ENCODE measurements around the gene DLGAP1. TPM values are rescaled to one million over a fixed set of nuclear protein-coding genes. Genes with fewer than 3 reads are reported as not detected.

The DLGAP1 gene
- total and polyA plus RNA-seq, 2 of the 8 experiments (the other 6 are each of a cell fraction or from before 2014, with no cell fraction given) = 11.8 to 16.9 TPM

DNA sequence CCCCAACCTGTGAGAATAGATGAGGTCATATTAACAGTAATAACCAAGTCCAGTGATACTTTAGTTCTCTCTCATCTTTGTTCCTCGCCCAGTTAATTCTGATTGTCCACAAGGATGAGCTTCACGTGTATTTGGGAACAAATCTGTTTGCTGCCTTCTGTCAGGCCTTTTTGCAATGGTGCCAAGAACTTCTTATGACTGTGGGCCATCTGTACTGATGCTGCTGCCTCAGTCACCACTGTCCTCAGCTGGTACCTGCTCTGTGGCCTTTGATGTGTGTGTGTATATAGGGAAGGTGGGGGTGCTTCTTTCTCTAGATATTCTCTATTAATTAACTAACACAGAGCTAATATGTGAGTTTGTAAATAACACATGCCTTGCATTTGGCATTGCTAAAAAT lies 612.3 kb downstream of the DLGAP1 start:
- no peak overlapping the region for H4K8ac ChIP-seq (ENCODE audit: extremely low read depth, insufficient read depth, low read length)
- no peak overlapping the region for H3K27ac ChIP-seq (ENCODE audit: low read depth, low read length)
- no peak overlapping the region for H2BK15ac ChIP-seq (ENCODE audit: low read length)
- H3K56ac ChIP-seq (replicated peaks; ENCODE audit: insufficient read length, low read depth, low read length) = no peak overlapping the region
- H3K9me3 ChIP-seq (ENCODE audit: insufficient read depth in 2 of 2, low read depth in 1 of 2, low read length in 1 of 2) = no peaks in the 10 kb centered on the region
- H3K23me2 ChIP-seq (ENCODE audit: low read depth, low read length) = no peaks in the 10 kb centered on the region
- H3K27me3 ChIP-seq (replicated peaks in 1 of 4; ENCODE audit: control insufficient read depth in 3 of 4, extremely low read depth in 1 of 4, insufficient read depth in 3 of 4, low read length in 3 of 4) = no peaks in the 10 kb centered on the region
- no peak overlapping the region for H3K4me2 ChIP-seq (ENCODE audit: insufficient read depth in 1 of 2, low read depth in 2 of 2, low read length in 2 of 2)
- no peak overlapping the region for H2BK20ac ChIP-seq (ENCODE audit: low read length)
- WGBS, 2 experiments (ENCODE audit: extremely low coverage in 1 of 2, insufficient coverage in 1 of 2, insufficient read length in 1 of 2, insufficient replicate concordance in 2 of 2, low coverage in 1 of 2, low lambda C conversion rate in 2 of 2, missing lambda C conversion rate in 1 of 2) = 82% methylated on average over 2 of the region's 2 CpGs; no CpG with 5 or more reads in 1 of the 2 experiments
- no peaks in the 10 kb centered on the region for H4K20me1 ChIP-seq (replicated peaks in 1 of 2; ENCODE audit: control insufficient read depth in 1 of 2, insufficient read depth in 2 of 2, low read length in 2 of 2)
- no peaks in the 10 kb centered on the region for H3K79me1 ChIP-seq (ENCODE audit: low read depth, low read length)
- no peak overlapping the region for H2BK5ac ChIP-seq (ENCODE audit: low read depth, low read length)
- H3K4me1 ChIP-seq (replicated peaks in 1 of 4; ENCODE audit: control insufficient read depth in 3 of 4, insufficient read depth in 4 of 4, low read length in 3 of 4) = peaks cover 0 to 2% (median under 1%) of the 10 kb centered on the region in 4 experiments; a peak in 3 of 7 replicates
- H2BK120ac ChIP-seq (replicated peaks; ENCODE audit: low read depth, low read length) = no peak overlapping the region
- no peak overlapping the region for H2AK5ac ChIP-seq (ENCODE audit: low read depth, low read length)
- H3K79me2 ChIP-seq (ENCODE audit: control insufficient read depth in 1 of 2, insufficient read depth in 2 of 2, low read length in 2 of 2) = no peaks in the 10 kb centered on the region
- H3K36me3 ChIP-seq (ENCODE audit: control insufficient read depth in 2 of 4, insufficient read depth in 4 of 4, low read length in 3 of 4) = no peaks in the 10 kb centered on the region
- no peak overlapping the region for H3K4ac ChIP-seq (replicated peaks; ENCODE audit: insufficient read length, low read depth, low read length)
- H2BK12ac ChIP-seq (ENCODE audit: low read depth, low read length) = no peak overlapping the region
- H3K23ac ChIP-seq (ENCODE audit: insufficient read length) = no peak overlapping the region
- ChIA-PET CTCF (ENCODE audit: partially characterized antibody) (interaction anchor here (0.5 to 4.0 kb wide), 7 partner anchors 14 to 226 kb away, joined by 3 to 16 read pairs (median 4); no protein-coding TSS in a partner anchor), POLR2A (ENCODE audit: partially characterized antibody) (no interaction called here)
- FAIRE-seq (no peak), DNase-seq (ENCODE audit: low read depth in 1 of 2, low spot score in 2 of 2) (no peak)
- H4K91ac ChIP-seq (replicated peaks; ENCODE audit: insufficient read length, low read length) = no peak overlapping the region
- no peak overlapping the region for H2AFZ ChIP-seq (ENCODE audit: low read length)
- no peak overlapping the region for H3K4me3 ChIP-seq (ENCODE audit: extremely low read depth in 1 of 4, insufficient read depth in 2 of 4, low read depth in 3 of 4, low read length in 4 of 4)
- no peak overlapping the region for H3K18ac ChIP-seq (ENCODE audit: extremely low read depth, low read length)
- H4K5ac ChIP-seq (ENCODE audit: insufficient read length, low read depth, low read length) = no peak overlapping the region
- no peak overlapping the region for H3K9ac ChIP-seq (replicated peaks in 1 of 4; ENCODE audit: extremely low read depth in 1 of 4, low read depth in 3 of 4, low read length in 3 of 4)
- no peak overlapping the region for H3K14ac ChIP-seq (ENCODE audit: insufficient read length)
- TF ChIP-seq MAFK (IDR thresholded peaks at IDR 0.05; ENCODE audit: low read depth, low read length) (no peak), GTF2F1 (IDR thresholded peaks at IDR 0.05; ENCODE audit: borderline replicate concordance, low read depth, low read length) (no peak), CBX8 (IDR thresholded peaks at IDR 0.05; ENCODE audit: borderline replicate concordance, low read depth, low read length) (no peak)
